Astrocyte (in vitro differentiated cells and primary cell): ENCODE data around the gene MED13L.

ENCODE experiments used
- EZH2 ChIP-seq: IDR thresholded peaks from 2 replicates; pipeline ENCODE4 v1.6.1; 2012; ENCODE audit warnings: mild to moderate bottlenecking, low read length, inconsistent platforms; ENCODE audit not compliant: insufficient read depth
- TF ChIP-seq, protein P1 (sequence below): IDR thresholded peaks from 2 replicates; pipeline ENCODE4 v1.5.1; 2011; ENCODE audit warnings: low read depth, mild to moderate bottlenecking, inconsistent platforms, low read length, moderate library complexity; ENCODE audit not compliant: insufficient read depth

DNA sequence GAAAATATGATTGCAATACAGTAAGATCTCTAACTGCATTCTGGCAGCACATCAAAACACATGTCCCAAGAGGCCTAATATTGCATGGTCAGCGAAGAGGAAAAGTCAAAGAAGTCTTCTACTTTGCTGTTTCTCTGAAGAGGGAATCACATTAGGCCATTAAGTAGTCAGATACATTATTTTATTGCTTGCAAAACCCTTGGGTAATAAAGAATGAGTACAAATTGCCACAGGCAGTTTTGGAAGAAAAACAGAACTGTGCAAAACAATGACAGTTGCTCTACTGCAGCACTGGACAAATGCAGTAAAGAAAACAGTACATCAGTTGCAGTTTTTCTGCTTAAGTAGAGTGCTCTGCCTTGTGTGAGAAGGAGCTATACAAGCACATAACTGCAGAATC lies 211.9 kb downstream of the MED13L start:
- TF ChIP-seq, protein P1, sequence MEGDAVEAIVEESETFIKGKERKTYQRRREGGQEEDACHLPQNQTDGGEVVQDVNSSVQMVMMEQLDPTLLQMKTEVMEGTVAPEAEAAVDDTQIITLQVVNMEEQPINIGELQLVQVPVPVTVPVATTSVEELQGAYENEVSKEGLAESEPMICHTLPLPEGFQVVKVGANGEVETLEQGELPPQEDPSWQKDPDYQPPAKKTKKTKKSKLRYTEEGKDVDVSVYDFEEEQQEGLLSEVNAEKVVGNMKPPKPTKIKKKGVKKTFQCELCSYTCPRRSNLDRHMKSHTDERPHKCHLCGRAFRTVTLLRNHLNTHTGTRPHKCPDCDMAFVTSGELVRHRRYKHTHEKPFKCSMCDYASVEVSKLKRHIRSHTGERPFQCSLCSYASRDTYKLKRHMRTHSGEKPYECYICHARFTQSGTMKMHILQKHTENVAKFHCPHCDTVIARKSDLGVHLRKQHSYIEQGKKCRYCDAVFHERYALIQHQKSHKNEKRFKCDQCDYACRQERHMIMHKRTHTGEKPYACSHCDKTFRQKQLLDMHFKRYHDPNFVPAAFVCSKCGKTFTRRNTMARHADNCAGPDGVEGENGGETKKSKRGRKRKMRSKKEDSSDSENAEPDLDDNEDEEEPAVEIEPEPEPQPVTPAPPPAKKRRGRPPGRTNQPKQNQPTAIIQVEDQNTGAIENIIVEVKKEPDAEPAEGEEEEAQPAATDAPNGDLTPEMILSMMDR = no peak
- TF ChIP-seq EZH2 = no peak
